Epithelial cell of esophagus (primary cell): ENCODE measurements around the gene RAB11FIP2.

ENCODE experiments used
- DNase-seq: peaks from one replicate; pipeline ENCODE4 v3.0.0; 2010; ENCODE audit warnings: low read depth
- H3K4me3 ChIP-seq: 2 replicates; pipeline ENCODE4 v1.5.1; 2011; ENCODE audit warnings: mild to moderate bottlenecking, low read length, control low read depth
- TF ChIP-seq, protein P1 (sequence below): IDR thresholded peaks from 2 replicates; pipeline ENCODE4 v1.5.1; 2011; ENCODE audit warnings: low read depth, mild to moderate bottlenecking, low read length, control low read depth, inconsistent platforms; ENCODE audit not compliant: insufficient read depth; ENCODE audit errors: missing control alignments

The RAB11FIP2 gene

DNA sequence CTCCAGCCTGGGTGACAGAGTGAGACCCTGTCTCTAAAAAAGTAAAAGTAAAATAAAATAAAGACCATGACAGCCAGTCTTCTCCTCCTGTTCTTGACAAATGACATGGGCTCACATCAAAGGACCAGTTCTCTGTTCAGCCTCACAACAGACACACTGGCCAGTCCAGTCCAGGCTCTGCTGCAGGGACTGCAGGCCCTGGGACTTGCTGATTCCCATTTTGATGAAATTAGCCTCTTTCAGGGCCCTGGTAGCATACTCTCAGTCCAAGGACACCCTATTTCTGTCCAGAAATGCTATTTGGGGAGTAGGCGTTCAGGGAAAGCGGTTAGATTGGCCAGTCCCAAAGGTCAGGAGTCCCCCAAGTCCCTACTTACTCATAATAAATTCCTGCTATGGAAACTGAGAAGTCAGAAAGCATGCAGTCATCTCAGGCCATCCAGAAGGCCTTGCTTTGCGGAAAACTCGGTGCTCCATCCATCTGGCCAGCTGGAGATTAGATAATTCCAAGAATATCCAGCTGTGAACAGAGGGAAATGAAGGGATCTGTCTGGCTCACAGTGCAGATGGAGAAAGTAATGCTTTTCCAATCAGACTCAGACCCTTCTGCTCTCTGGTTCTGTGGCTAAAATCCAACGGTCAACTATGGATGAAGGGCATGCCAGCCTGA is 74.4 kb downstream of the RAB11FIP2 start:
- no peak overlapping the region for H3K4me3 ChIP-seq
- TF ChIP-seq, protein P1, sequence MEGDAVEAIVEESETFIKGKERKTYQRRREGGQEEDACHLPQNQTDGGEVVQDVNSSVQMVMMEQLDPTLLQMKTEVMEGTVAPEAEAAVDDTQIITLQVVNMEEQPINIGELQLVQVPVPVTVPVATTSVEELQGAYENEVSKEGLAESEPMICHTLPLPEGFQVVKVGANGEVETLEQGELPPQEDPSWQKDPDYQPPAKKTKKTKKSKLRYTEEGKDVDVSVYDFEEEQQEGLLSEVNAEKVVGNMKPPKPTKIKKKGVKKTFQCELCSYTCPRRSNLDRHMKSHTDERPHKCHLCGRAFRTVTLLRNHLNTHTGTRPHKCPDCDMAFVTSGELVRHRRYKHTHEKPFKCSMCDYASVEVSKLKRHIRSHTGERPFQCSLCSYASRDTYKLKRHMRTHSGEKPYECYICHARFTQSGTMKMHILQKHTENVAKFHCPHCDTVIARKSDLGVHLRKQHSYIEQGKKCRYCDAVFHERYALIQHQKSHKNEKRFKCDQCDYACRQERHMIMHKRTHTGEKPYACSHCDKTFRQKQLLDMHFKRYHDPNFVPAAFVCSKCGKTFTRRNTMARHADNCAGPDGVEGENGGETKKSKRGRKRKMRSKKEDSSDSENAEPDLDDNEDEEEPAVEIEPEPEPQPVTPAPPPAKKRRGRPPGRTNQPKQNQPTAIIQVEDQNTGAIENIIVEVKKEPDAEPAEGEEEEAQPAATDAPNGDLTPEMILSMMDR: no peak
- no peak for DNase-seq

DNA sequence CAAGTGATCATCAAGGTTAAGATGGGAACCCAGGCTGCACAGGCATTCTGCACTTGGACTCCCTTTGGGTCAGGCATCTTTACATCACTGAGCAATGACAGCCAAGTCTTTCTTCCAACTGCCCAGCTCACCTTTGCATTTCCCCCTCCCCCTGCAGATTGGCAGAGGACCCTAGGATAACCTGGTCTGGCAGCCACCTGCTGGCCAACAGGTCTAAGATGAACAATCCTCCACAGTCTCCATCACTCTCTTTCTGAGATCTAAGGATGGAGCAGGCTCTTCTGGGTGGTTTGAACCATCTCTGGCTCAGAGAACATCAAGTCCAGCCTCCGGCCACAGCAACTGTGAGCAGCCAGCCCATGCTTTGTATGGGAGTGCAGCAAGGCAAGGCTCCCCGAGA is 75.8 kb downstream of the RAB11FIP2 start:
- no peak overlapping the region for H3K4me3 ChIP-seq
- DNase-seq: no peak
- TF ChIP-seq, protein P1: no peak

DNA sequence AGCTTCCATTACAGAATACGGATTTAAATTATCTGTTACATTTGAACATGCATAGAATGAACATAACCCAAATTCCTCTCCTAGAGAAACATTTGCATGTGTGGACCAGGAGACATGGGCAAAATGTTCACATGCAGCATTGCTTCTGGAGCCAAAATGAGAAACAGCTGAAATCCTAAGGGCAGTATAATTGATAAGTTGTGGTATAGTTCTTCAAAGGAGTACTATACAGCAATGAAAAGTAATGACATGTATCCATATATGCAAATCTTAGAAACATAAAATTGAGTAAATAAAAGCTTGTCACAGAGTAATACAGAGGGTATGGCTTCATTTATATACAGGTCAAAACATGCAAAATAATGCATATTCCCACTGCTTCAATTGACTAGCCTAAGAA is 77.1 kb downstream of the RAB11FIP2 start:
- DNase-seq: no peak
- TF ChIP-seq, protein P1: no peak
- H3K4me3 ChIP-seq: no peak overlapping the region

DNA sequence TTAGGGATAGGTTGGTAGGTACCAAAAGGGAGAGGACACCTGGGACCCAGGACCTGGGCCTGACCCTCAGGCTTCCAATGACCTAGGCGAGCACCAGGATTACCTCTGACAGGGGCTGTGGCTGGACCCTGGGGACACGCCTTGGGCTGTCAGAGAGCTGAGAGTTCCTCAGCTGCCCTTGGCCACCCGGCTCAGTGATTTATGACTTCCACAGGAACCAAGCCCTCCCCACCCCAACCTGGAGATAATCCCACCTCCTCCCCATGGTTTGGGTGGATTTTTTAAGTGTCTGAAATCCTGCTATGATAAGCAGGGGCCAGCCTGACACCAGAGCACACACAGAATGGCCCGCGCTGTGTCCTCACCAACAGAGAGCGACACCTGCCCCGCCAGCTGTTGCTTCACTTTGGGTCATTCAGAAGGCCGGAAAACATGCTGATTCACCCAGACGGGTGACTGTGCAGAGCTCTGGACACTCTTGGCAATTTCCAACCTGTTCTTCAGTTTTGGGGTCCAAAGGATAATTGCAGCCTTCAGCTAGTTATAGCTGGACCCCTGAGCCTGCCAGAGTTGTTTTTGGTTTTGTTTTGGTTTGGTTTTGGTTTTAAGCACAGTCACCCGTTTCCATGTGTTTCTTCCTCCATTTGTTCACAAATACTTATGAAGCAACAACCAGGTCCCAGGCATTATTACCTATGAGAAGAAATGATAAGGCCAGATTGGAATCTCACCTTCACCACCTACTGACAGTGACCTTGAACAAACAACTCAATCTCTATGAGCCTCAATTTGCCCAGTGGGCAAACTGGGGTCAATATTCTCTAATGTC is 78.2 kb downstream of the RAB11FIP2 start:
- no peak overlapping the region for H3K4me3 ChIP-seq
- DNase-seq: no peak
- TF ChIP-seq, protein P1: no peak

DNA sequence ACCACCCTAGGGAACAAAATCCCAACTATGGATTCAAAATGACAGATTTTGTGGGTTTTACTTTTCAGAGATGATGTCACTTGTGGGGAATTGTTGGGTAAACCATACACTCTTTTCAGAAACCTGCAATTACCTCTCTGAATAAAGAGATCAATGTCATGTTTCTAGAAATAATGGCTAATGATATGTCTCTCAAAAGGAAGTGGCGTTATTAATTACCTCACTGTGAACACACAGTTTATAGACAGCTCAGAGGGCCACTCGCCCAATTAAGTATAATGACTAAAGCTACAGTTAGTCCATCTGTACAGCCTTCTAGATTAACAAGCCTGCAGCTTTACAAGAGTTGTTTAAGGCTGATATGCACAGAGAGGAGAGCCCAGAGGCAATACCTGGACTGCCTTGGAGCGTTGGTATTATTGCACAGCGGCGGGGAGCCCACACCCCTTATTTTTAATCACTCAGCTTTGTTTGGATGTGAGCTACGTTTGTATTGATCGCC is 79.5 kb downstream of the RAB11FIP2 start:
- no peak overlapping the region for H3K4me3 ChIP-seq
- DNase-seq: no peak
- TF ChIP-seq, protein P1: no peak

DNA sequence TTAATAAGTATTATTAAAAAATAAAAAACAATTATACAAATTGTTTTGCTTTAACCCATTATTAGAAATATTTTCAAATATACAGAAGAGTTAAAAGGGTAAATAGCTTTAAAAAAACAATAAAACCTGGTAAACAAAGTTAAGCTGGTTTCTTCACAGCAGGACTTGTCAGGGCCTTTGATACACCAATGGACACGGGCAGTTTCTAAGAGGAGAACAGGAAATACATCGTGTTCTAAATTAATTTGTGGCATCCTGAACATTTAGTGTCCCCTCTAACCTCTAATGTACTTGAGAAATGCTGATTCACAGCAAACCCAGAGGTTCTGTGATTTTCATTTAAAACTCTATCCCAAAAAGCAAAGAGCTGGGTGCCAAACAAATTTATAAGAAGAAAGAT is 80.8 kb downstream of the RAB11FIP2 start:
- no peak for DNase-seq
- TF ChIP-seq, protein P1: no peak
- H3K4me3 ChIP-seq: no peak overlapping the region
